EH (cell line): ENCODE measurements around the gene HPDL.
A peak's percentile ranks its signal among the peaks of the same experiment; 100 is the strongest.
"Not testable (repeated sequence)": the region's sequence is repeated elsewhere in the genome, so short reads cannot be mapped to it uniquely, and the experiment has no call there.

ENCODE experiments used
- DNase-seq: peaks from one replicate; pipeline ENCODE4 v3.0.0-alpha.2; 2015; ENCODE audit warnings: low read depth

Gene HPDL

GRCh38 chr1:45326627-45327623, at the start of gene HPDL:
Gene HPDL, plus strand, starts transcription at chr1:45326895. Its CDS starts 254 bp downstream, at chr1:45327149.
- DNase-seq = peak; percentile 60

DNA sequence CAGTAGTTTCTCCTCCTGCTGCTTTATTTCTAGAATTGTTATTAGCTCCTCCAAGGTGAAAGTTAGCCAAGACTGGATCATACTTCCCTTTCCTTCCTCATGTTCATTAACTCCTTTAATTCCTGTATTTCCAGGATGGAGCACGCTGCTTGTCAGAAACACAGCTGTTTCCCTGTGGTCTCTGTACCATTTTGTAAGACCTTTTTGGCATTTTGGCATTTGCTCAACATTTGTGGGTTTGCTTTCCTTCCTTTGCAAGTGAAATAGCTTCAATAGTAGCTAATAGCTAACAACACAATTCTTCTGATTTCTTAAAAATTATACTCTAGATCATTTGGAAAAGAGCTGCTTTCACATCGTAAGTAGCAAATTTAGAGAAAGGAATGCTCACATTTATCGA, 44.3 kb upstream of the HPDL start:
- DNase-seq = no peak

DNA sequence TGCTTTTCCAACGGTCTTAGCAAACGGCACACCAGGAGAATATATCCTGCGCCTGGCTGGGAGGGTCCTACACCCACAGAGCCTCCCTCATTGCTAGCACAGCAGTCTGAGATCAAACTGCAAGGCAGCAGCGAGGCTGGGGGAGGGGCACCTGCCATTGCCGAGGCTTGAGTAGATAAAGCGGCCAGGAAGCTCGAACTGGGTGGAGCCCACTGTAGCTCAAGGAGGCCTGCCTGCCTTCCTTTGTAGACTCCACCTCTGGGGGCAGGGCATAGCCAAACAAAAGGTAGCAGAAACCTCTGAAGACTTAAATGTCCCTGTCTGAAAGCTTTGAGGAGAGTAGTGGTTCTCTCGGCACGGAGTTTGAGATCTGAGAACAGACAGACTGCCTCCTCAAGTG, 41.8 kb upstream of the HPDL start:
- not testable (repeated sequence) for DNase-seq

GRCh38 chr1:45286521-45286920, 40.2 kb upstream of the HPDL start:
- DNase-seq = not testable (repeated sequence)

DNA sequence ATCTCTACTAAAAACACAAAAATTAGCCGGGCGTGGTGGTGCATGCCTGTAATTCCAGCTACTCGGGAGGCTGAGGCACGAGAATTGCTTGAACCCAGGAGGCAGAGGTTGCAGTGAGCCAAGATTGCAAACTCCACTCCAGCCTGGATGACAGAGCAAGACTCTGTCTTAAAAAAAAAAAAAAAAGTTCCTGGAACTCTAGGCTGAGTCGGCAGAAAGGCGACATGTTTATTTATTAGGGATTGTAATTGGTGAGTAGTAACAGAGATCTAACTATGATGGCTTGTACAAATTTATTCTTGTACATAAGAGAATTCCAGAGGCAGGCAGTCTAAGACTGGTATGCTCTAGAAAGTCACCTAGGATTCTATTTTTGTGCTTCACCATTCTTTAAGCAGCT, 35.7 kb upstream of the HPDL start:
- DNase-seq = not testable (repeated sequence)

- DNase-seq = no peak
These were observed 35.0 kb upstream of the HPDL start for GRCh38 chr1:45291716-45292115.

DNA sequence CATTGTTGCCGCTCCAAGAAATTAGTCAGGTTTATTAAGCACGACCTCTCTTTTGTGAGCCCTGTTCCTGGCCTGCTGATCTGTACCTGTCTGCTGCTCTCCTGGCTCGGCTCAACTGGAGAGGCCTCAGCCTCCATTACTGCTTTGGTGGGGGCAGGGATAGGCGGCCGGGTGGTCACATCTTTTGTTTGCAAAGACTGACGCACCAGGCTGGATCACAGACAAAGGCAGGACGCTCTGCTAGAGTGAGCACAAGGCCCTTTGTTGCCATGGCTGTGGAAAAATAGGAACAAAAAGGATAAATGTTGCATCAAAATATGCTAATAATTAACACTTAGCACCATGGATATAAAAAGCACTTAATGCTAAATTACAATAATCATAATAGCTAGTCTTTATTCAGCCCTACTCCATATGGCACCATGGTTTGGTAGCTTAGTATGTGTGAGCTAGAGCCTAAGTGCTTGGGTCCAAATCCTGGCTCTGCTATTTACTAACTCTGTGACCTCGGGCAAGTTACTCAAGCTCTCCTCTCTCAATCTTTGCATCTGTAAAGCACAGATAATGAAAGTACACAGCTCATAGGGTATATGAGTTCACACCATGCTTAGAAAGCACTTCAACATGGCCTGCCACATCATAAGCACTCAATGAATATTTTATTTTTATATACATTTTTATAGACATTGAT, 28.9 kb upstream of the HPDL start:
- no peak for DNase-seq

DNA sequence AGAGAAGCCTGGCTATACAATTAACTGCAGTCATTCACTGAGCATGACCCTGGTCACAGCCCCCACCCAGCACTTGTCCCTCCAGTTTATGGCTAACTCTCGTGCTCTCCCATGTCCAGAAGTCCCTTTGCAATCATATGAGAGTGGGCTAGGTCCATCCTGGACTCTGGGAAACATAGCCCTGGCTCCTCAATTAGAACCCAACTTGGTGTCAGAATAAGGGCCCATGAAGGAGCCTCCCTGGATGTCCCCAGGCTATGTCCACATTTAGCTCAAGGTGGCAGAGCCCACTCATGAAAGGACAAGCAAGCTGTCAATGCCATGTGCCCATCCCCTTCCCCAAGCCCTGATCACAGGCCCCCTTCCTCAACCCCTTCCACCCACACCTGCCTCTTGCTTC, 27.4 kb upstream of the HPDL start:
- no peak for DNase-seq

GRCh38 chr1:45299981-45300668, 26.6 kb upstream of the HPDL start:
- peak; percentile 78 for DNase-seq

- no peak for DNase-seq
These were observed 26.1 kb upstream of the HPDL start for GRCh38 chr1:45300669-45300997.

- DNase-seq = no peak
These were observed 24.1 kb upstream of the HPDL start for GRCh38 chr1:45302505-45303150.

DNA sequence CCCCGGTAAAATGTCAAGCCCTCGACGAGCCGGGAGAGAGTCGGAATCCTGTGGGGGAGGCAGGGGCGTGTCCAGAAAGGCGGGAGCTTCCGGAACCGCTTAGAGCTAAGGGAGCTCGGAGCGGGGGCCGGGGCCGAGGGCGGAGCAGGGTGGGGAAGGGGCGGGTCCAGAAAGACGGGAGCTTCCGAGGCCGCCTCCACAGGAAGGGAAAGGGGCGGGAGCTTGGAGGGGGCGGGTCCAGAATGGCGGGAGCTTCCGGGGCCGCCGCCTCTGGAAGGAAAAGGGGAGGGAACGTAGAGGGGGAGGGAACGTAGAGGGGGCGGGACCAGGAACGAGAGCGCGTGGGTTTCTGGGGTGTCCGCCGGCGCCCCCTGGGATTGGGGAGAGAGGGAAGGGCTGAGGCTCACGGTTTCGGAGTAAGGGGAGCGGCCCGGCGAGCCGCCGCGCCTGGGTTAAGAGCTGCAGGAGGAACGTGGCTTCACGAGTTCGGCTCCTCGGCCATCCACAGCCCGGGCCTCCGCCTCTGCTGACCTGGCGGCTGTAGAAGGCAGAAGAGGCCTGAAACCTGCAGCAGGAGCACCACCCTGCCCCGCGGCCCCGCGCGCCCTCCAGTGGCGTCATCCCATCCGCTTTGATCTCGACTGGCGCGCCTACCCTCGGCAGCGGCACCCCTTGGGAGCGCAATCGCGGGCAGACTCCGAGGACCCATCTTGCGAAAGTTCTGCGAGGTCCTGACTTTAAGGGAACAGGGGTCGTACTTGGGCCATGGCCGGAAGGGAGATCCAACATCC, 23.0 kb upstream of the HPDL start:
- DNase-seq = peak; percentile 98

DNA sequence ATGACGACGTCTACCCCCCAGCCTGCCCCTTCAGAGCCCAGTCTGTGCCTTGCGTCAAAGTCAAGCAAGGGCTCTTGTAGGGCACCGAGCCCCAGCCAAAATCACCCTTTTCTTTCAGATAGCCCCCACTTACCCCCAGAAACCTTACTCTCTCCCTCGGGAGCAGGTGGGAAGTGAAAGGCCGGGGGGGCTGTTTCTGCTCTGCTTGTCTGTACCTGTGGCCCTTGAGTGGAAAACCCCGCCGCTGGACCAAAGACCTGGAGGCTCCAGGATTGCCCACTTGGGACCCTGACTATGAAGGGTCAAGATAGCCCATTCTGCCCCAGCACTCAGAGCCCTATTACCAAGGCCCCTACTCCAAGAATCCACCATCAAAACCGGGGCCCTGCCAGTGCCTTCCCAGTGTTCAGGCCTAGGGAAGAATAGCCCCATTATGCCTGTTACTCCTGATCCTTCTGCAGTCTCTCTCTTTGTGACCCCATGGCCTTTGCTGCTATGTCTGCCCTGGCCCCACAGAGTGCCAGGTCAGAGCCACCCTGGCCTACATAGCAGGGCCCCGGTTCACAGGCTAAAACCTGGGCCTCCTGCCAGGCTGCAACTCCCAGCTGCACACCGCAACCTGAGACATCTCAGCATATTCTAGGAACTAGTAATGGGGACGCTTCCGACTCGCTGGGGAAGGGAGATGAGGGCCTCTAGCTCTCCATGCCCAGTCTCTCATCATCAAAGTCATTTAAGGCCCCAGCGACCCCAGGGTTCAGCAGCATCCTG, 22.2 kb upstream of the HPDL start:
- DNase-seq = peak; percentile 20

GRCh38 chr1:45305231-45305630, 21.5 kb upstream of the HPDL start:
- no peak for DNase-seq

DNA sequence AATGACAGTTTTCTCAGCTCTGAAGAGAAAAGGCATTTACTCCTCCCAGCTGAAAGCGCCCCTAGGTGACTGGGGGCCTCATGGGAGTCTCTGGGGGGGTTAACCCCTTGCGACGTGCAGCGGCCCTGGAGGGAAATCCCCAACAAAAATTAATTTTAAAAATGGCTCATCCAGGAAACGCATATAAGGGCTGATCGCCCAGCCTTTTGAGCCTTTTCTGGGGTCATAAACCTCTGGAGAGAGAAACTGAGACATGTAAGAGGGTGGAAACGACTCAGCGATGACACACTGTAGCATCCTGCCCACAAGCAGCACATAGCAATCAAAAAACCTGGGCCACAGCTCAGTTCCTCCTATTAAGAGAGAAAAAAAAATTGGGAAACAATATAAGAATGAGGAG, 20.4 kb upstream of the HPDL start:
- peak; percentile 63 for DNase-seq

- DNase-seq = no peak
These were observed 19.8 kb upstream of the HPDL start for GRCh38 chr1:45306905-45307304.

DNA sequence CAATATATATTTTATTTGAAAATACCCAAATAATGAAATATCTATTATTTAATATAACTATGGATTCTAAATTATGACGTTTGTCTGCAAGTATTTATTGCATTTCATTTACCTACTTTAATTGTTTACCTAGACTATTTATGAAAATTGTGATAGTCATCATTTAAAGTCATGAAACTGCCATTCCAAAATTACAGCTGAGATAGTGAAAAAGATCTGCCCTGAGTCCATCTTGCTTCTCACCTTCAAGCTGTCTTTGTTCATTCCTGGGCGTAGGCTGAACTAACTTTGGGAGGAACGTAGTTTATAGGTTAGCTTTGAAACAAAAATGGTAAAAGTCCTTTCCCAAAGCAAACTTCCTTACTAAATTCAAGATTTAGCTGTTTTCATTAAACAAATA, 12.4 kb upstream of the HPDL start:
- DNase-seq = no peak

GRCh38 chr1:45317166-45317565, 9.5 kb upstream of the HPDL start:
- no peak for DNase-seq

DNA sequence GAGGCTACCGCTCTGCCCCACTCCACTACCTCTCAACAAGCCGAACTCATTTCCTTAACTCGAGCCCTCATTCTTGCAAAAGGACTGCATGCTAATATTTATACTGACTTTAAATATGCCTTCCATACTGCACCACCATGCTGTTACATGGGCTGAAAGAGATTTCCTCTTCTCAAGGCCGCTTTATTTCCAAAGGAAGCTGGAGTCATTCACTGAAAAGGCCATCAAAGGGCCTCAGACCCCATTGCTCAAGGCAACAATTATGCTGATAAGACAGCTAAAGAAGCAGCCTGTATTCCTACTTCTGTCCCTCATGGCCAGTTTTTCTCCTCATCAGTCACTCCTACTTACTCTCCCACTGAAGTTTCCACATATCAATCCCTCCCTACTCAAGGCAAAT, 6.9 kb upstream of the HPDL start:
- no peak for DNase-seq

DNA sequence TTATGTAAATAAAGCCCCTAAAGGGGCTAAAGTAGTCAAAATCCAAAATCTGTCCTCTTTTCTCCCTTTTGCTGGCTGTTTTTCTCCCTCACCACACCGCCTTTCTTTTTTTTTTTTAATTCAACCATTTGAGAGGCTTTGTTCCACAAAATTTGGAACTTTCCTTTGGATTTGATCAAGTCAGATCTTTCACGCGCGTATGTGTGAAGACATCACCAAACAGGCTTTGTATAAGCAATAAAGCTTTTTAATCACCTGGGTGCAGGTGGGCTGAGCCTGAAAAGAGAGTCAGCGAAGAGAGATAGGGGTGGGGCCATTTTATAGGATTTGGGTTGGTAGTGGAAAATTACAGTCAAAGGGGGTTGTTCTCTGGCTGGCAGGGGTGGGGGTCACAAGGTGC, 5.3 kb upstream of the HPDL start:
- DNase-seq = no peak
